NCI-H1436 treated with DMSO at 0.1 percent for 48 hours (cell line): ENCODE measurements around the gene CYP46A1.

Source experiments
- DNase-seq: peaks from one replicate; lab custom pipeline; 2025; lab: John Stamatoyannopoulos, UW

Gene CYP46A1

GRCh38 chr14:99674064-99674650, 9.9 kb upstream of the CYP46A1 start:
- no peak for DNase-seq

- no peak for DNase-seq
These were observed 9.2 kb upstream of the CYP46A1 start for GRCh38 chr14:99674776-99675381.

GRCh38 chr14:99675382-99675835, 8.7 kb upstream of the CYP46A1 start:
- no peak for DNase-seq

- no peak for DNase-seq
These were observed 8.1 kb upstream of the CYP46A1 start for GRCh38 chr14:99675951-99676350.

- no peak for DNase-seq
These were observed 7.4 kb upstream of the CYP46A1 start for GRCh38 chr14:99676657-99677056.

- DNase-seq, result no peak
These were observed 6.6 kb upstream of the CYP46A1 start for GRCh38 chr14:99677231-99678140.

GRCh38 chr14:99678198-99678597, 5.9 kb upstream of the CYP46A1 start:
- DNase-seq, result no peak

- no peak for DNase-seq
These were observed 5.0 kb upstream of the CYP46A1 start for GRCh38 chr14:99679111-99679510.

GRCh38 chr14:99679543-99679942, 4.6 kb upstream of the CYP46A1 start:
- DNase-seq, result no peak

GRCh38 chr14:99679996-99680395, 4.1 kb upstream of the CYP46A1 start:
- no peak for DNase-seq

GRCh38 chr14:99681101-99681831, 2.8 kb upstream of the CYP46A1 start:
- no peak for DNase-seq

- no peak for DNase-seq
These were observed 2.3 kb upstream of the CYP46A1 start for GRCh38 chr14:99681832-99682148.

GRCh38 chr14:99682809-99683618, 1.1 kb upstream of the CYP46A1 start:
- DNase-seq, result no peak

GRCh38 chr14:99684410-99684934, 374 bp downstream of the CYP46A1 start:
- DNase-seq, result no peak

- no peak for DNase-seq
These were observed 1.1 kb downstream of the CYP46A1 start for GRCh38 chr14:99685151-99685591.

GRCh38 chr14:99685596-99685995, 1.5 kb downstream of the CYP46A1 start:
- no peak for DNase-seq

GRCh38 chr14:99686557-99687283, 2.6 kb downstream of the CYP46A1 start:
- DNase-seq, result no peak

GRCh38 chr14:99687284-99688209, 3.4 kb downstream of the CYP46A1 start:
- no peak for DNase-seq

- DNase-seq, result no peak
These were observed 4.1 kb downstream of the CYP46A1 start for GRCh38 chr14:99688210-99688581.

GRCh38 chr14:99688629-99689028, 4.5 kb downstream of the CYP46A1 start:
- no peak for DNase-seq
